ENCODE measurements around the gene LGALS7B. TPM values are rescaled to one million over a fixed set of nuclear protein-coding genes. Genes with fewer than 3 reads are reported as not detected.
"Not testable (repeated sequence)": the region's sequence is repeated elsewhere in the genome, so short reads cannot be mapped to it uniquely, and the experiment has no call there.

Gene LGALS7B
- total RNA-seq, 2 donors from 2014 or later, result 3.8 to 9.8 TPM

- H3K4me3 ChIP-seq, result no peak overlapping the region
- 93% methylated on average over 6 of the region's 6 CpGs for WGBS
- intact Hi-C loops (cut with DNase I), result no loop called here
- TF ChIP-seq POLR2AphosphoS5 (IDR thresholded peaks at IDR 0.05), result no peak
- no peak for TF ChIP-seq POLR2A (IDR thresholded peaks at IDR 0.05)
- H3K4me1 ChIP-seq (replicated peaks), result no peaks in the 10 kb centered on the region
- H3K36me3 ChIP-seq, result no peaks in the 10 kb centered on the region
- H3K27me3 ChIP-seq (replicated peaks; ENCODE audit: insufficient read depth), result no peaks in the 10 kb centered on the region
- DNase-seq (ENCODE audit: low spot score), result no peak
- H3K27ac ChIP-seq, result no peak overlapping the region
- no peaks in the 10 kb centered on the region for H3K9me3 ChIP-seq
Observed at GRCh38 chr19:38806371-38806770, 17.4 kb downstream of the LGALS7B start.

- 90% methylated on average over 18 of the region's 18 CpGs for WGBS
- DNase-seq (ENCODE audit: low spot score); H3K27me3 ChIP-seq (replicated peaks; ENCODE audit: insufficient read depth); H3K27ac ChIP-seq; intact Hi-C loops (cut with DNase I); H3K4me3 ChIP-seq; H3K9me3 ChIP-seq; H3K36me3 ChIP-seq; H3K4me1 ChIP-seq (replicated peaks): not testable (repeated sequence)
Observed at GRCh38 chr19:38807374-38808098, 18.5 kb downstream of the LGALS7B start.

- Histone ChIP-seq H3K4me1 (replicated peaks) (no peaks in the 10 kb centered on the region), H3K4me3 (no peak overlapping the region), H3K9me3 (no peaks in the 10 kb centered on the region), H3K36me3 (no peaks in the 10 kb centered on the region), H3K27me3 (replicated peaks; ENCODE audit: insufficient read depth) (no peaks in the 10 kb centered on the region), H3K27ac (no peak overlapping the region)
- no peak for DNase-seq (ENCODE audit: low spot score)
- 96% methylated on average over 17 of the region's 17 CpGs for WGBS
- intact Hi-C loops (cut with DNase I), result no loop called here
- TF ChIP-seq CTCF (IDR thresholded peaks at IDR 0.05) (no peak), POLR2A (IDR thresholded peaks at IDR 0.05) (no peak), POLR2AphosphoS5 (IDR thresholded peaks at IDR 0.05) (no peak)
Observed at GRCh38 chr19:38808741-38809140, 19.7 kb downstream of the LGALS7B start.

GRCh38 chr19:38809592-38810252 is 20.7 kb downstream of the LGALS7B start:
- no peak for DNase-seq (ENCODE audit: low spot score)
- H3K4me3 ChIP-seq, result no peak overlapping the region
- no peaks in the 10 kb centered on the region for H3K27me3 ChIP-seq (replicated peaks; ENCODE audit: insufficient read depth)
- no peaks in the 10 kb centered on the region for H3K4me1 ChIP-seq (replicated peaks)
- 97% methylated on average over 8 of the region's 8 CpGs for WGBS
- TF ChIP-seq POLR2AphosphoS5 (IDR thresholded peaks at IDR 0.05) (no peak), POLR2A (IDR thresholded peaks at IDR 0.05) (no peak), CTCF (IDR thresholded peaks at IDR 0.05) (no peak)
- intact Hi-C loops (cut with DNase I), result no loop called here
- no peaks in the 10 kb centered on the region for H3K9me3 ChIP-seq
- no peaks in the 10 kb centered on the region for H3K36me3 ChIP-seq
- no peak overlapping the region for H3K27ac ChIP-seq

GRCh38 chr19:38812009-38812840 is 23.2 kb downstream of the LGALS7B start:
- H3K4me1 ChIP-seq (replicated peaks), result no peaks in the 10 kb centered on the region
- DNase-seq (ENCODE audit: low spot score), result no peak
- H3K4me3 ChIP-seq, result no peak overlapping the region
- no peaks in the 10 kb centered on the region for H3K27me3 ChIP-seq (replicated peaks; ENCODE audit: insufficient read depth)
- no peak overlapping the region for H3K27ac ChIP-seq
- WGBS, result 77% methylated on average over 18 of the region's 18 CpGs
- intact Hi-C loops (cut with DNase I), result no loop called here
- H3K9me3 ChIP-seq, result no peaks in the 10 kb centered on the region
- TF ChIP-seq POLR2AphosphoS5 (IDR thresholded peaks at IDR 0.05) (no peak), POLR2A (IDR thresholded peaks at IDR 0.05) (no peak), CTCF (IDR thresholded peaks at IDR 0.05) (no peak)
- H3K36me3 ChIP-seq, result peaks cover 0 to 16% of the 10 kb centered on the region in 2 donors

Data from prostate gland (tissue), 2 donors.